Activated CD4-positive, alpha-beta T cell treated with anti-CD3 and anti-CD28 coated beads for 48 hours (primary cell): ENCODE results near the gene GIMAP8.
"Not testable (repeated sequence)": the region's sequence is repeated elsewhere in the genome, so short reads cannot be mapped to it uniquely, and the experiment has no call there.

Source experiments
- DNase-seq: peaks from one replicate; pipeline ENCODE4 v3.0.0-alpha.2; 2020

GIMAP8 gene

GRCh38 chr7:150441524-150441923, 8.9 kb upstream of the GIMAP8 start:
- no peak for DNase-seq

DNA sequence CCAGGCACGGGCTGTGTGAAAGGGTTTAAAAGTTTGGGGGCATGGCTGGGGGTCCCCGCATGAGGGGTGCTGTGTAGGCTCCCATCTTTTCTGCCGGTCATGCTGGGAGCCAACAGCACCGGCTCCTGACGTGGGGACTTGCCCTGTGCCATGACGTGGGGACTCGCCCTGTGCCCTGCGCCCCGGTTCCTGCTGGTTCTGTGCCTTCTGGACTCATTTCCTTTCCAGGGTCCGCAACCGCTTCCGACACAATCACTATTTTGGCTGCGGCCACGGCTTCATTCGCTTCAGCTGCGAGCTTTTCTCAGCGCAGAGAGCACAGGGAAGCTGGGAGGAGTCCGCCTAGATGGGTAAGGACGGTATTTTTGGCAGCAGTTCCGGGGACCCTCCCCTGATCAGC, 7.6 kb upstream of the GIMAP8 start:
- no peak for DNase-seq

GRCh38 chr7:150443793-150444540, 6.5 kb upstream of the GIMAP8 start:
- DNase-seq = no peak

DNA sequence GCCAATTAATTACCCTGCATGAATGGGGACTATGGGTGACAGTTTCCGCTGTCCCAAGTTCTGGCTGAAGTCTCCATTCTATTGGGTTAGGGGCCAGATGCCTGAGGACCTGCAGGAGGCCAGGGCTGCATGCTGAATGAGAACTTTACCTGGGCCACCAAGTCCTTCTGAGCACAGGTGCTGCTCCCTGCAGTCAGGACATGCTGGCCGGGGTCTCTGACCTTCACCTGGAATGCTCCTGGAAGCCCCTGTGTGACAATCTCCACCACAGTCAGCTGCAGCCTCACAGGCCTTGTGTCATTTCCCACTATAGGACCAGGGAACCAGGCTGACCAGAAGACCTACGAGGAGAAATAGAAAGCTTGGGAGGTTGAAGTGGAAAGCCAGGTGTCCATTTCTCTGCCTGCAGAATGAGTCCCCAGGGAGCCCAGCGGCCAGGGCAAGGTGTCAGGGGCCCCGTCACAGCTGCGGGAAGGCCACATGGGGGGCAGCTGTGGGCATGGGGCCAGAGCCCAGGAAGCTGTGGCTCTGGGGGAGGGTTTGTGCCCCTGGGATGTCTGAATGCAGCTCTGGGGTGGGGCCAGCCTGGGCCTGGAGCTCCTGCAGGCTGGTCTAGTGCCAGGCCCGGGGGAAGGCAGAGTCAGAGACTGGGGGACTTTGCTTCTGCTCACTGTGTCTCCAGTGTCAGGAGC, 5.6 kb upstream of the GIMAP8 start:
- DNase-seq = no peak

DNA sequence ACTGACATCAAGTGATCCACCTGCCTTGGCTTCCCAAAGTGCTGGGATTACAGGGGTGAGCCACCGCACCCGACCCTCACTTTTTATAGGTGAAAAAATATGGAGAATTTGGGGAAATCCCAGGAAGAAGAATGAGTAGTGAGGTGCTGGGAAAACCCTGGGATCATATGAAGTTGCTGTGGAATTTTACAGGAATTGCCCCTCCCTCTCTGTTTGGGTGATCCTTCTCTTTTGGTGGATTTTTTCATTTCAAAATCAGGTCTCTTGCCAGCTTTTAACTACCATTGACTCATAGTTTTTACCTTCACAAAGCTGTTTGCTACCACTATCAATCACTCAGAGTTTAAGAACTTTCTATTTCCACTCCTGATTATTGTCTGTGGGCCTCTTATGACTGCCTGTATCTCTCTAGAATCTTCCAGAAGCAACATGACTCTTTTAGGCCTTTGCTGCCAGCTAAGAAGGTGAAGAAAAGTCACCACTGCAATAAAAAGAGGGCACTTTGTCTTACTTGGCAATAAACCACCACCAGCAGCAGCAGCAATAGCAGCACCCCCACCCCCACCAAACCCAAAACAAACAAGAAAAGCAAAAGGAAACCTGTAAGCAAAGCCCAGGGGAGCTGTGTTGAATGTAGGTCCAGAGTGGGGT, 4.0 kb upstream of the GIMAP8 start:
- no peak for DNase-seq

GRCh38 chr7:150447966-150448788, 2.3 kb upstream of the GIMAP8 start:
- DNase-seq = no peak

GRCh38 chr7:150448789-150449147, 1.7 kb upstream of the GIMAP8 start:
- peak; percentile 92 for DNase-seq

DNA sequence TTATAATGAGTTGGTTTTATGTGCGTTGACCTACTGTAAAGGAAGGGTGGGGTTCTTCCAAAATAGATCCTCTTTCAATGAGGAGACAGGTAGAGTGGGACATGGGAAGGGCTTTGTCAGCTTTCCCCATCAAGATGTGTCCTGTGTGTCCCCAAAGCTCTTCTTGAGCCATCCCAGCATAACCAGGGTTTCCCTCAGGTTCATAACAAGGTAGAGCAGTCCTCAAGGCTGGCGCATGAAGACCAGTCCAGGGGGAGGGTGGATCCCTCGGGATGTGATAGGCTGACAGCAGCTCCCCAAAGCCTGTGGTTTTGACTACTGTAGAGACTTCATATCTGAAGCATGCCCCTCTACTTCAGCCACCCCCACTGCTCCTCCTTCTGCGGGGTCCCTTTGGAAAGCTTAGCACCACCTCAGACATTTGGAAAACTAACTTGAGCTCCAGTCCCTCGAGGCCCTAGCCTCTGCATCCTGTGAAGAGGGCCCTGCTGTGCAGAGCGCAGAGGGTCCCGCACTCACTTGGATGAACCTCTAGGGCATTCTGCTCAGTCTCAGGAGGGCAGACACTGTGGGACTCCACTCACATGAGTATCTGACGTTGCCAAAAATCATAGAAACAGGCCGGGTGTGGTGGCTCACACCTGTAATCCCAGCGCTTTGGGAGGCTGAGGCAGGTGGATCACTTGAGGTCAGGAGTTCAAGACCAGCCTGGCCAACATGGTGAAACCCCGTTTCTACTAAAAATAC, 1.1 kb upstream of the GIMAP8 start:
- no peak for DNase-seq

GRCh38 chr7:150451097-150451793, 815 bp downstream of the GIMAP8 start:
- DNase-seq = peak; percentile 75

GRCh38 chr7:150451833-150452461, 1.5 kb downstream of the GIMAP8 start:
- peak; percentile 47 for DNase-seq

- DNase-seq = peak; percentile 28
These were observed 2.8 kb downstream of the GIMAP8 start for GRCh38 chr7:150453181-150453580.

GRCh38 chr7:150453892-150454291, 3.5 kb downstream of the GIMAP8 start:
- no peak for DNase-seq

DNA sequence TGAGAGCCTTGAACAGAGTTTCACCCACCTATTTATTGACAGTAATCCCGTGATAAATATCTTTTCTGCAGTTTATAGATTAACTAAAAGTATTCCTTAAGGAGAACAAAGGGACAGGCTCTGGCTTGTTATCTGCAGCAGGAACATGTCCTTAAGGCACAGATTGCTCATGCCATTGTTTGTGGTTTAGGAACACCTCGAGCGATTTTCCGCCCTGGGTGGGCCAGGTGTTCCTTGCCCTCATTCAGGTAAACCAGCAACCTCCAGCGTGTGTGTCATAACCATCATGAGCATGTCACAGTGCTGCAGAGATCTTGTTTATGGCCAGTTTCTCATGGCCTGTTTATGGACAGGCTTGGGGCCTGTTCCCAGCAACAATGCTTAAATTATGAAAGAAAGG, 6.6 kb downstream of the GIMAP8 start:
- DNase-seq = not testable (repeated sequence)

DNA sequence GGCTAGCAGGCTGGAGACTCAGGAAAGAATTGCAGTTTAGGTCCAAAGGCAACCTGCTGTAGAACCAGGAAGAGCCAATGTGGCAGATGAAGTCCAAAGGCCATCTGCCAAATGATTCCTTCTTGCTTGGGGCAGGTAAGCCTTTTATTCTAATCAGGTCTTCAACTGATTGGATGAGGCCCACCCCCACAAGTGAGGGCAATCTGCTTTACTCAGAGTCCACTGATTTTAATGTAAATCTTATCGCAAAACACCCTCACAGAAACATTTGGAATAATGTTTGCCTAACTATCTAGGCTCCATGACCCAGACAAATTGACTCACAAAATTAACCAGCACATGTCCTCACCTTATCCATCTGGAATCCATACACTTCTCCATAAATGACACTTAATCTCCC, 7.8 kb downstream of the GIMAP8 start:
- no peak for DNase-seq

DNA sequence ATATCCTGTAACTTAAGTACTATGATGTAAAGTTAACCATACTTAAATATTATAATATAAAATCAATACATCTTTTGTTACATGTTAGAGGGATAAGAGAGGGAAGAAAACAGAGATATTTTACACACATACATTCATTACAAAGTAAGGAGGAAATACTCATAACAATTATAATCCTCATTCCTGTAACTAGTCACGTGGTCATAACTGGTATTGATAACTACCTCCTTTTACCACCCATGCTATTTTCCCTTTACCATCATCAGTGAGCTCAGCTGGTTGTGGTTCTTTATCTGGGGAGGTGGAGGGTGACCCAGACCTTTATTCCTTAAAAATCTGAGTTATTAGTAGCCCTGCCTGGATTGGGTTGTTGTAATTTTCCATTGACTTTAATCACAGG, 8.3 kb downstream of the GIMAP8 start:
- no peak for DNase-seq

DNA sequence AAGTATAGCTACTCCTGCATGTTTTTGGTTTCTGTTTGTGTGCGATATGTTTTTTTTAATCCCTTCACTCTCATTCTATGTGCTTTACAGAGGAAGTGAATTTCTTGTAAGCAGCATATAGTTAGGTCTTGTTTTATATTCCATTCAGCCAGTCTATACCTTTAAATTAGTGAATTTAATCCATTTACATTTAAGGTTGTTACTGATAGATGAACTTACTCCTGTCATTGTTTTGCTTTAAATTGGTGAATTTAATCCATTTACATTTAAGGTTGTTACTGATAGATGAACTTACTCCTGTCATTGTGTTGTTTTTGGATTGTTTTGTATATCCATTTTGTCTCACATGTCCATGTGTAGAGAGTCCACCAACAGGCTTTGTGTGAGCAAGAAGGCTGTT, 11.1 kb downstream of the GIMAP8 start:
- DNase-seq = no peak

DNA sequence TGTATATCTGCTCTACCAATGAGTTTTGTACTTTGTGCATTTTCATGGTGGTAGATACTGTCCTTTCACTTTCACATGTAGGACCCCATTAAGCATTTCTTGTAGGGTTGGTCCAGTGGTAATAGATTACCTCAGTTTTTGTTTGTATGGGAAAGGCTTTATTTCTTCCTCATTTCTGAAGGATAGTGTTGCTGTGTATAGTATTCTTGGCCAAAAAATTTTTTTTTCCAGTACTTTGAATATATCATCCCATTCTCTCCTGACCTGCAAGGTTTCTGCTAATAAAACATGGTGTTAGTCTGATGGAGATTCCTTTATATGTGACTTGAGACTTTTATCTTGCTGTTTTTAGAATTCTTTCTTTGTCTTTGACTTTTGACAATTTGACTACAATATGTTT, 12.0 kb downstream of the GIMAP8 start:
- no peak for DNase-seq

- no peak for DNase-seq
These were observed 13.0 kb downstream of the GIMAP8 start for GRCh38 chr7:150463461-150463860.

DNA sequence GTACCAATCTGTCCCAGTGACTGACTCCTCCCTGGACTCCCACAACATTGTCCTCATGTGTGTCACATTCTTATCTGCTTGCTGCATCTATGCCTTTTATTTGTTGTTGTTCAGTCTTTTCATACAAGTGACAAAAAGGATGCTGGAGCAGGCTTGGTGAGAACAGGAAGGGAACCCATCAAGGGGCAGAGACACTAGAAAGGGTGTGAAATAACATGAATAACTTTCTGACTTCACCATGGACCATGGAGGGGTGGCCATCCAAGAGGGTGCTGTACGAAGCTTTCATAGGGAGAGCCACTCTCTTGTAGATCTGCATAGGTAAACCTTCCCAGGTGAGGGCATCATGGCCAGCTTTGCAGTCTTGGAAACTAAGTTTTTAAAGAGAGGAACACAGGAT, 14.5 kb downstream of the GIMAP8 start:
- no peak for DNase-seq

GRCh38 chr7:150465414-150465813, 15.0 kb downstream of the GIMAP8 start:
- no peak for DNase-seq

GRCh38 chr7:150466477-150466876, 16.0 kb downstream of the GIMAP8 start:
- no peak for DNase-seq
